ENCODE measurements around the gene COL24A1. TPM values are rescaled to one million over a fixed set of nuclear protein-coding genes. Genes with fewer than 3 reads are reported as not detected.

The COL24A1 gene
- total and polyA plus RNA-seq, 7 donors: 0.03 to 1.3 (median 0.13) TPM

GRCh38 chr1:86063721-86064120 is 92.9 kb downstream of the COL24A1 start:
- WGBS, 3 donors: 88 to 91% (median 89%) methylated on average over 1 of the region's 1 CpG
- Histone ChIP-seq H3K36me3 (ENCODE audit: insufficient read depth in 1 of 2, low read depth in 1 of 2) (no peaks in the 10 kb centered on the region), H3K27me3 (ENCODE audit: insufficient read depth in 3 of 3, low read length in 2 of 3) (no peaks in the 10 kb centered on the region), H3K9me3 (no peaks in the 10 kb centered on the region), H3K4me1 (peaks cover 7% of the 10 kb centered on the region), H3K4me3 (no peak overlapping the region), H3K27ac (no peak overlapping the region)
- DNase-seq (no peak), ATAC-seq (no peak)
- TF ChIP-seq, protein P1, sequence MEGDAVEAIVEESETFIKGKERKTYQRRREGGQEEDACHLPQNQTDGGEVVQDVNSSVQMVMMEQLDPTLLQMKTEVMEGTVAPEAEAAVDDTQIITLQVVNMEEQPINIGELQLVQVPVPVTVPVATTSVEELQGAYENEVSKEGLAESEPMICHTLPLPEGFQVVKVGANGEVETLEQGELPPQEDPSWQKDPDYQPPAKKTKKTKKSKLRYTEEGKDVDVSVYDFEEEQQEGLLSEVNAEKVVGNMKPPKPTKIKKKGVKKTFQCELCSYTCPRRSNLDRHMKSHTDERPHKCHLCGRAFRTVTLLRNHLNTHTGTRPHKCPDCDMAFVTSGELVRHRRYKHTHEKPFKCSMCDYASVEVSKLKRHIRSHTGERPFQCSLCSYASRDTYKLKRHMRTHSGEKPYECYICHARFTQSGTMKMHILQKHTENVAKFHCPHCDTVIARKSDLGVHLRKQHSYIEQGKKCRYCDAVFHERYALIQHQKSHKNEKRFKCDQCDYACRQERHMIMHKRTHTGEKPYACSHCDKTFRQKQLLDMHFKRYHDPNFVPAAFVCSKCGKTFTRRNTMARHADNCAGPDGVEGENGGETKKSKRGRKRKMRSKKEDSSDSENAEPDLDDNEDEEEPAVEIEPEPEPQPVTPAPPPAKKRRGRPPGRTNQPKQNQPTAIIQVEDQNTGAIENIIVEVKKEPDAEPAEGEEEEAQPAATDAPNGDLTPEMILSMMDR (IDR thresholded peaks at IDR 0.05): no peak
- intact Hi-C loops (cut with DNase I): no loop called here

- H3K4me1 ChIP-seq: peaks cover 7% of the 10 kb centered on the region
- no peaks in the 10 kb centered on the region for H3K36me3 ChIP-seq (ENCODE audit: insufficient read depth in 1 of 2, low read depth in 1 of 2)
- no peak overlapping the region for H3K4me3 ChIP-seq
- DNase-seq (no peak), ATAC-seq (no peak)
- TF ChIP-seq, protein P1 (IDR thresholded peaks at IDR 0.05): no peak
- 31 to 43% (median 37%) methylated on average over 3 of the region's 3 CpGs for WGBS, 3 donors
- intact Hi-C loops (cut with DNase I): no loop called here
- H3K27me3 ChIP-seq (ENCODE audit: insufficient read depth in 3 of 3, low read length in 2 of 3): no peaks in the 10 kb centered on the region
- no peaks in the 10 kb centered on the region for H3K9me3 ChIP-seq
- H3K27ac ChIP-seq: no peak overlapping the region
Measured at GRCh38 chr1:86062453-86062852, 94.1 kb downstream of the COL24A1 start.

DNA sequence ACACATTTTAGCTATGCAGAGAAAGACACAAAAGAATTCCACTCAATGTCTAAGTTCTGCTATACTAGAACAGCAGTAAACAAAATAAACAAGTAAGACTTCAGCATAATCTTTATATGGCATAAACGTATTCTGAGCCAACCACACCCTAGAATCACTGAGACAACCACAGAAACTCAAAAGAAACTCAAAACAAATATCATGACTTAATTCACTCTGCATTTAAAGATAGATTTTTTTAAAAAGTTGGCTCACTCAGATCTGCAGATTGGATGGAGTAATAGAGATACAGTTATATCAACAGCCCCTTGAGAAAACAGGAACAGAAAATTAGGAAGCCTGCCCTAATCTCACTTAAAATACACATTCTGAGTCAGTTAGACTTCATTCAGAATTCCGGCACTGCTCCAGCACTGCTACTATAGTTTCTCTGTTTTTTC is 95.0 kb downstream of the COL24A1 start:
- 67 to 70% (median 67%) methylated on average over 2 of the region's 2 CpGs for WGBS, 3 donors
- Histone ChIP-seq H3K4me1 (peaks cover 7% of the 10 kb centered on the region), H3K4me3 (no peak overlapping the region), H3K9me3 (no peaks in the 10 kb centered on the region), H3K36me3 (ENCODE audit: insufficient read depth in 1 of 2, low read depth in 1 of 2) (peaks cover 0 to 2% of the 10 kb centered on the region in 2 donors), H3K27me3 (ENCODE audit: insufficient read depth in 3 of 3, low read length in 2 of 3) (no peaks in the 10 kb centered on the region), H3K27ac (no peak overlapping the region)
- no peak for ATAC-seq
- DNase-seq: no peak
- TF ChIP-seq, protein P1 (IDR thresholded peaks at IDR 0.05): no peak
- intact Hi-C loops (cut with DNase I): no loop called here

- ATAC-seq (no peak), DNase-seq (no peak)
- no peaks in the 10 kb centered on the region for H3K9me3 ChIP-seq
- H3K27me3 ChIP-seq (ENCODE audit: insufficient read depth in 3 of 3, low read length in 2 of 3): no peaks in the 10 kb centered on the region
- no peak overlapping the region for H3K27ac ChIP-seq
- intact Hi-C loops (cut with DNase I): no loop called here
- no peaks in the 10 kb centered on the region for H3K4me1 ChIP-seq
- TF ChIP-seq, protein P1 (IDR thresholded peaks at IDR 0.05): no peak
- 79 to 87% (median 81%) methylated on average over 2 of the region's 2 CpGs for WGBS, 3 donors
- no peak overlapping the region for H3K4me3 ChIP-seq
- peaks cover 0 to 2% of the 10 kb centered on the region in 2 donors for H3K36me3 ChIP-seq (ENCODE audit: insufficient read depth in 1 of 2, low read depth in 1 of 2)
Measured at GRCh38 chr1:86054396-86054795, 102.2 kb downstream of the COL24A1 start.

Measured in psoas muscle (tissue), 8 donors.